Measurements from ENCODE around the gene PRKACB.

GRCh38 chr1:84143796-84144565 lies at the start of gene PRKACB:
- no peak for TF ChIP-seq CTCF (IDR thresholded peaks at IDR 0.05; ENCODE audit: low read length)
- TF ChIP-seq EZH2phosphoT487 (IDR thresholded peaks at IDR 0.05; ENCODE audit: low read length), result no peak
- no peak for TF ChIP-seq EZH2 (optimal IDR thresholded peaks at IDR 0.05; ENCODE audit: low read depth, low read length)
